ENCODE measurements around the gene CELF4.

- TF ChIP-seq CTCF (IDR thresholded peaks at IDR 0.05) (no peak), POLR2A (IDR thresholded peaks at IDR 0.05) (no peak)
Observed at GRCh38 chr18:37443325-37444055, 122.1 kb downstream of the CELF4 start.

Measured in body of pancreas (tissue), 4 donors.